SK-N-SH (cell line): ENCODE measurements around the gene MAD1L1. TPM values are rescaled to one million over a fixed set of nuclear protein-coding genes. Genes with fewer than 3 reads are reported as not detected.

ENCODE experiments used
- CTCF ChIA-PET: fragments of 300-600, 350-600 bp; formaldehyde crosslinking; extraction: SDS; loops from one replicate; lab custom pipeline; 2021; lab: Yijun Ruan, JAX
- POLR2A ChIA-PET: fragments of 350-600 bp; sonication (Branson Sonifier 250); formaldehyde crosslinking; extraction: SDS; loops from one replicate; lab custom pipeline; 2020; ENCODE audit warnings: antibody characterized with exemption, inconsistent platforms; lab: Yijun Ruan, JAX
- DNase-seq: peaks from one replicate; pipeline ENCODE4 v3.0.0; 2012
- H2AFZ ChIP-seq: fragments of 200-600 bp; sonication (generic); 2 replicates; pipeline ENCODE4 v1.8.1; 2016; ENCODE audit warnings: antibody characterized with exemption, mild to moderate bottlenecking, low read depth
- H3F3A ChIP-seq: fragments of 200-600 bp; sonication (generic); replicated peaks from 2 replicates; pipeline ENCODE3; 2016; ENCODE audit warnings: antibody characterized with exemption, mild to moderate bottlenecking; ENCODE audit not compliant: insufficient read depth
- H3K27ac ChIP-seq, 2 experiments: fragments of 200-500 bp in 1 of 2; fragments of 200-600 bp in 1 of 2; sonication (Bioruptor generic) in 1 of 2; sonication (generic), shearing (Covaris generic) in 1 of 2; 2 replicates each; pipeline versions ENCODE4 v1.5.1 to v1.6.1; 2014 to 2016; ENCODE audit warnings: low read depth in 2 of 2, inconsistent platforms in 1 of 2, low read length in 1 of 2, mild to moderate bottlenecking in 1 of 2, mixed read lengths in 1 of 2
- H3K27me3 ChIP-seq: fragments of 200-600 bp; sonication (generic), shearing (Covaris generic); 2 replicates; pipeline ENCODE4 v1.6.1; 2016; ENCODE audit warnings: mixed run types; ENCODE audit not compliant: insufficient read depth
- H3K36me3 ChIP-seq, 2 experiments: fragments of 200-500 bp in 1 of 2; fragments of 200-600 bp in 1 of 2; sonication (Bioruptor generic) in 1 of 2; sonication (generic) in 1 of 2; replicated peaks in 1 of 2; 2 replicates each; pipeline versions ENCODE3 to v1.5.1; 2014 to 2016; ENCODE audit warnings: low read length in 1 of 2, mild to moderate bottlenecking in 1 of 2; ENCODE audit not compliant: insufficient read depth in 2 of 2, control insufficient read depth in 1 of 2
- H3K4me1 ChIP-seq, 2 experiments: fragments of 200-500 bp in 1 of 2; fragments of 200-600 bp in 1 of 2; sonication (Bioruptor generic) in 1 of 2; sonication (generic), shearing (Covaris generic) in 1 of 2; 2 replicates each; pipeline versions ENCODE4 v1.5.1 to v1.6.1; 2014 to 2016; ENCODE audit warnings: low read depth in 1 of 2, low read length in 1 of 2, mixed run types in 1 of 2; ENCODE audit not compliant: insufficient read depth in 2 of 2, control insufficient read depth in 1 of 2
- H3K4me2 ChIP-seq: fragments of 200-600 bp; sonication (generic), shearing (Covaris generic); 2 replicates; pipeline ENCODE4 v1.6.1; 2017; ENCODE audit warnings: mixed run types
- H3K4me3 ChIP-seq, 2 experiments: fragments of 200-500 bp in 1 of 2; fragments of 200-600 bp in 1 of 2; sonication (Bioruptor generic) in 1 of 2; sonication (generic), shearing (Covaris generic) in 1 of 2; 2 replicates each; pipeline versions ENCODE4 v1.5.1 to v1.8.1; 2014 to 2016; ENCODE audit warnings: low read depth in 2 of 2, inconsistent platforms in 1 of 2, low read length in 1 of 2, mild to moderate bottlenecking in 1 of 2, mixed read lengths in 1 of 2, moderate library complexity in 1 of 2
- H3K79me2 ChIP-seq: fragments of 200-600 bp; sonication (generic); 2 replicates; pipeline ENCODE4 v1.8.1; 2017; ENCODE audit warnings: mild to moderate bottlenecking; ENCODE audit not compliant: insufficient read depth
- H3K9ac ChIP-seq: fragments of 200-600 bp; sonication (generic); 2 replicates; pipeline ENCODE4 v1.6.1; 2017; ENCODE audit warnings: mixed run types
- H3K9me2 ChIP-seq: fragments of 200-600 bp; sonication (generic); 2 replicates; pipeline ENCODE4 v1.6.1; 2017; ENCODE audit warnings: mixed run types
- H3K9me3 ChIP-seq: fragments of 200-600 bp; sonication (generic); 2 replicates; pipeline ENCODE4 v1.6.1; 2017; ENCODE audit warnings: mixed run types, mild to moderate bottlenecking, moderate library complexity
- H4K20me1 ChIP-seq: fragments of 200-600 bp; sonication (generic); 2 replicates; pipeline ENCODE4 v1.6.1; 2017; ENCODE audit warnings: mild to moderate bottlenecking, mixed run types; ENCODE audit not compliant: insufficient read depth
- FOXJ3 ChIP-seq: sonication (generic); formaldehyde crosslinking; IDR thresholded peaks from 2 replicates; pipeline ENCODE4 v1.5.1; 2020; ENCODE audit warnings: mild to moderate bottlenecking, missing genetic modification reagents
- GATA2 ChIP-seq: sonication (generic); formaldehyde crosslinking; IDR thresholded peaks from 2 replicates; pipeline ENCODE4 v1.5.0; 2020; ENCODE audit warnings: mild to moderate bottlenecking, missing genetic modification reagents
- NFIC ChIP-seq: IDR thresholded peaks from 2 replicates; pipeline ENCODE4 v1.4.0; 2012; ENCODE audit warnings: borderline replicate concordance
- PBX3 ChIP-seq: IDR thresholded peaks from 2 replicates; pipeline ENCODE4; 2012
- RAD21 ChIP-seq: IDR thresholded peaks from 2 replicates; pipeline ENCODE4 v1.6.1; 2012; ENCODE audit warnings: mild to moderate bottlenecking, low read length
- REST ChIP-seq: IDR thresholded peaks from 2 replicates; pipeline ENCODE4 v1.6.1; 2012; ENCODE audit warnings: mild to moderate bottlenecking, low read depth, low read length, moderate library complexity
- RFX5 ChIP-seq: IDR thresholded peaks from 2 replicates; pipeline ENCODE4 v1.6.1; 2012; ENCODE audit warnings: mild to moderate bottlenecking, improper control_type of control experiment, low read length
- RXRA ChIP-seq: IDR thresholded peaks from 2 replicates; pipeline ENCODE4 v1.4.0; 2012; ENCODE audit warnings: low read depth, mild to moderate bottlenecking, borderline replicate concordance
- SIN3A ChIP-seq: IDR thresholded peaks from 2 replicates; pipeline ENCODE4 v1.6.1; 2012; ENCODE audit warnings: low read depth, mild to moderate bottlenecking, low read length, moderate library complexity, borderline replicate concordance
- TCF12 ChIP-seq: IDR thresholded peaks from 2 replicates; pipeline ENCODE4 v1.4.0; 2012
- WGBS: methylation state at CpG from one replicate; pipeline ENCODE4 v1.1.6; 2017; ENCODE audit warnings: low lambda C conversion rate; 5-methylcytosine and 5-hydroxymethylcytosine counted together
- polyA plus RNA-seq, 3 experiments: library from polyadenylated mRNA; depleted of rRNA; stranded (reverse); fragments of >200 nt; gene quantifications; 2 replicates each; pipeline ENCODE4 v1.2.3, GENCODE V29; 2012
- TF ChIP-seq, protein P1 (sequence below): fragments of 200-600 bp; sonication (generic); IDR thresholded peaks from 2 replicates; pipeline ENCODE4 v1.6.1; 2017; ENCODE audit warnings: antibody characterized with exemption, mild to moderate bottlenecking, moderate library complexity

MAD1L1 gene
- polyA plus RNA-seq, 1 of the 3 experiments (the other 2 are of a cell fraction) = 46.2 TPM

- no peak for DNase-seq
- H3K79me2 ChIP-seq = no peaks in the 10 kb centered on the region
- no peak overlapping the region for H2AFZ ChIP-seq
- H4K20me1 ChIP-seq = no peaks in the 10 kb centered on the region
- TF ChIP-seq, protein P1, sequence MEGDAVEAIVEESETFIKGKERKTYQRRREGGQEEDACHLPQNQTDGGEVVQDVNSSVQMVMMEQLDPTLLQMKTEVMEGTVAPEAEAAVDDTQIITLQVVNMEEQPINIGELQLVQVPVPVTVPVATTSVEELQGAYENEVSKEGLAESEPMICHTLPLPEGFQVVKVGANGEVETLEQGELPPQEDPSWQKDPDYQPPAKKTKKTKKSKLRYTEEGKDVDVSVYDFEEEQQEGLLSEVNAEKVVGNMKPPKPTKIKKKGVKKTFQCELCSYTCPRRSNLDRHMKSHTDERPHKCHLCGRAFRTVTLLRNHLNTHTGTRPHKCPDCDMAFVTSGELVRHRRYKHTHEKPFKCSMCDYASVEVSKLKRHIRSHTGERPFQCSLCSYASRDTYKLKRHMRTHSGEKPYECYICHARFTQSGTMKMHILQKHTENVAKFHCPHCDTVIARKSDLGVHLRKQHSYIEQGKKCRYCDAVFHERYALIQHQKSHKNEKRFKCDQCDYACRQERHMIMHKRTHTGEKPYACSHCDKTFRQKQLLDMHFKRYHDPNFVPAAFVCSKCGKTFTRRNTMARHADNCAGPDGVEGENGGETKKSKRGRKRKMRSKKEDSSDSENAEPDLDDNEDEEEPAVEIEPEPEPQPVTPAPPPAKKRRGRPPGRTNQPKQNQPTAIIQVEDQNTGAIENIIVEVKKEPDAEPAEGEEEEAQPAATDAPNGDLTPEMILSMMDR = no peak
- TF ChIP-seq RXRA (no peak), PBX3 (no peak), SIN3A (no peak), FOXJ3 (CRISPR knock-in tag) (no peak), RAD21 (no peak), NFIC (no peak), REST (no peak), GATA2 (CRISPR knock-in tag) (no peak), RFX5 (no peak), TCF12 (no peak)
- TF ChIP-seq, all 33 proteins: peak for 0
- POLR2A ChIA-PET = no interaction called here
- H3K4me1 ChIP-seq = peaks cover 0 to 40% of the 10 kb centered on the region in 2 experiments; a peak in 1 of 4 replicates
- H3K36me3 ChIP-seq = no peaks in the 10 kb centered on the region
- H3K9me3 ChIP-seq = no peaks in the 10 kb centered on the region
- no peaks in the 10 kb centered on the region for H3K27me3 ChIP-seq
- H3K9me2 ChIP-seq = no peaks in the 10 kb centered on the region
- WGBS = 96% methylated on average over 18 of the region's 21 CpGs
- no peaks in the 10 kb centered on the region for H3F3A ChIP-seq
- H3K9ac ChIP-seq = no peak overlapping the region
- H3K4me3 ChIP-seq = no peak overlapping the region
- CTCF ChIA-PET = no interaction called here
- no peak overlapping the region for H3K4me2 ChIP-seq
- no peak overlapping the region for H3K27ac ChIP-seq
These were observed 233.3 kb downstream of the MAD1L1 start for GRCh38 chr7:1999278-1999984.
